NCI-H2107 treated with DMSO at 0.1 percent for 48 hours (cell line): ENCODE data around the gene NES.

Experiments used
- DNase-seq: peaks from one replicate; lab custom pipeline; 2025; ENCODE audit not compliant: unreplicated experiment; lab: John Stamatoyannopoulos, UW

NES gene

DNA sequence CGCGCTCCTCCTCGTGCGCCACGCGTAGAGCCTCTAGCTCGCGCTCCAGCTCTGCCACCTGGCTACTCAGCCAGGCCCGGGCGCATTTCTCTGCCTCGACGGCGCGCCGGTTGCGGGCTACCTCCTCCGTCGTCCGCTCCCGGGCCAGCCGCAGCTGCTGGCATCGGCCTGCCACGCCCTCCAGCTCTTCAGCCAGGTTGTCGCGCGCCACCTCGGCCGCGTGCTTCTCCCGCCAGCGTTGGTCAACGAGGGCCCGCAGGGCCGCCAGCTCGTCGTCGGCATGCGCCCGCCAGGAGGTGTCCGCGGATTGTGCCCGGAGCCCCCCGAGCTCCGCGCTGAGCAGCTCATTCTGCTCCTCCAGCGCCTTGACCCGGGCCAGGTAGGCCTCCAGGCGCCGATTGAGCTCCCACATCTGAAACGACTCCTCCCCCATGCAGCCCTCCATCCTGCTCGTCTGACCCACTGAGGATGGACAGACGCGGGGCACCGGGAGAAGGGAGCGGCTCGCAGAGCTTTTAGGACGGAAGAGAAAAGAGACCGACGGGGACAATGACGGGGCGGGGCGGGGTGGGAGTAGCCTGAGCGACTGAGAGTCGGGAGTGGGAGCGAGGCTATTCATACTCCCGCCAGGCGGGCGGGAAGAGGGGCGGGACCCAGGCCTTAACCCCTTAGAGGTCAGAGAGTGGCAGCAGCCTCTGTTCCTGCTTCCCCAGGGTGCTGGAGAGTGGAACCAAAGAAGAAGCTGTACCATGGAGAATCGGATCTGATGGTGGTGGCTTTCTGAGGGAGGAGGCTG is at the start of gene NES:
NES (minus strand) TSS at position 588 of the 796 bp plus-strand sequence; CDS start at position 445, 143 bp downstream.
- DNase-seq = no peak

GRCh38 chr1:156726549-156727226 is 49.5 kb upstream of the NES start:
- DNase-seq = peak; percentile 63

- DNase-seq = peak; percentile 84
Measured at GRCh38 chr1:156725683-156726280, 48.6 kb upstream of the NES start.

DNA sequence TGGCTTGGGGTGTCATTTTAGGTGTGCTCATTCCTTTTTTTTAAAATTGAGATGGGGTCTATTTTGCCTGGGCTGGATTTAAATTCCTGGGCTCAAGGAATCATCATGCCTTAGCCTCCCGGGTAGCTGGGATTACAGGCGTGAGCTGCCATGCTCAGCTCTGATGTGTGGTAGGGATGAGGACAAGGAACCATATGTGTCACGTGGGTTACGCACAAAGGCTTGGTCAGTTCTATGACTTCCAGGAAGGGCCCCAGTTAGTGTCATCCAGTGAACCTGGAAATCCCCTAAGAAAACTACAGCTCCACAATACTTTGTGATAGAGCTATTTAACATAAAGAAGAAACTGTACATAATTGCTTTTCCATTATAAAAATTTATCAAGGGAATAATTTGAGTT is 44.3 kb upstream of the NES start:
- DNase-seq = no peak

DNA sequence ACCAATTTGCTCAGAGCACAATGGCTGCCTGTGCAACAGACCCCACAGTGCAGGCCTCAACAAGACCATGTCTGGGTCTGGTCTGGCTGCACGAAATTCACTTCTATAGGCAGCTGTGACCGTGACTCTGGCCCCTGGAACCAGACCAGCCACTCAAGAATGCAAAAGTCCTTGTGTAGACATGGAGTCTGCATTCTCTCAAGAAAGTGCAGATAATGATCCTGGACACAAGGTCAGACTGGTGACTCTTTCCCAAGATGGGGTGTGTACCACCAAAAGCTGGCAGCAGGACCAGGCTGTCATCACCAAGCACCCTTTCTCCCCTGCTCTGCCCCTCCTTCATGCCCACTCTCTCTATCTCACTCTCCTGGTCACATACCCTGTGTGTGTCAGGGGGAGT is 43.9 kb upstream of the NES start:
- no peak for DNase-seq

DNA sequence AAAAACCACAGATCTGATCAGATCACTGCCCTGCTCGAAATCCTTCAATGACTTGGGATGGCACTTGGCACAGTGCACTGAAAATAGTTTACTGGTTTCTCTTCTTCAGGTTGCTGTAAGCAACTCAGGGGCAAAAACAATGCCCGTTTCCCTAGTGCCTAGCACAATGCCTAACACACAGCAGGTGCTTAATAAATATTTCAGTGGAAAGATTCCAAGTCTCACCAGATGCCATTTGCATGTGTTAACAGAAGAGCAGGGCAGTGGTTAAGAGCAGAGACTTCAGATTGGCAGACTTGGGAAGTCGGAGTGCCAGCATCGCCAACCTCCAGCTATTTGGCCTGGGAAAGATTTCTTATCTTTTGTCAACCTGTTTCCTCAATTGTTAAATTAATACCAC is 40.1 kb upstream of the NES start:
- no peak for DNase-seq

DNA sequence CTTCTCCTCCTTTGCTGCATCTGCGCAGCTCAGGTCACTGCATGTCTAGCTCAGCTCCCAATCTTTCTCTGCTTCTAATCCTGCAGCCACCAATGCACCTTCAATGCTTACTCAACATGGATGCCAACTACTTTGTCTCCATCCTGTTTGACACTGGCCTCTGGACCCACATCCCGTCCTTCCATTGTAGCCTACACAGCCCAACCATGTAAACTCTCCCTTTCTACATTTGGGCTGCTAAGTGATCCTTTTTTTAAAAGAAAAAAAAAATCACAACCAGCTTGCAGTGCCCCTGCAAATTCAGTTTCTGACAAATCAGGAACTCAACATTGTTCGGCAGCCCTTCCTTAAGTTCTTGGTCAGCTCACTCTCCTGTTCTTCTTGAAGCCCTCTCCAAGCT is 37.6 kb upstream of the NES start:
- no peak for DNase-seq

DNA sequence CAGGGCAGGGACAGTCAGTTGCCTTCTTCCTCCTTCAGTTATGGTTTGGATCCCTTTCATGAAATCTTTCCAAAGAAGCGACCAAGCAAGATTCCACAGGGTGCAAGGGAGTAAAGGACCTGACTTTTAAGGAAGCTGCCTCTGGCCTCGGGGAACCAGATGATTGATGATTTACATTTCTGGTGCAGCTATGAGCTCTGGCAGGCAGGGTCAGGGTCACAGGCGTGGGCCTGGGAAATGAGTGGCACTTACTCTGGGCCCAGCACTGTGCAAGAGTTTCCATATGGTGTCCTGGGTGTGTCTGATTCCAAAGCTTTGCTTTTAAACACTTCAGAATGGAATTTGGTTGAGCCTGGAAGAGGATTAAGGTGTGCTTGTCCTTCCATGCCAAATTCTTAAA is 35.4 kb upstream of the NES start:
- no peak for DNase-seq

- DNase-seq = no peak
Measured at GRCh38 chr1:156711011-156711817, 34.0 kb upstream of the NES start.

- DNase-seq = no peak
Measured at GRCh38 chr1:156709757-156710489, 32.7 kb upstream of the NES start.

- no peak for DNase-seq
Measured at GRCh38 chr1:156709031-156709430, 31.8 kb upstream of the NES start.

- no peak for DNase-seq
Measured at GRCh38 chr1:156708218-156708661, 31.0 kb upstream of the NES start.

- no peak for DNase-seq
Measured at GRCh38 chr1:156707417-156708217, 30.4 kb upstream of the NES start.

DNA sequence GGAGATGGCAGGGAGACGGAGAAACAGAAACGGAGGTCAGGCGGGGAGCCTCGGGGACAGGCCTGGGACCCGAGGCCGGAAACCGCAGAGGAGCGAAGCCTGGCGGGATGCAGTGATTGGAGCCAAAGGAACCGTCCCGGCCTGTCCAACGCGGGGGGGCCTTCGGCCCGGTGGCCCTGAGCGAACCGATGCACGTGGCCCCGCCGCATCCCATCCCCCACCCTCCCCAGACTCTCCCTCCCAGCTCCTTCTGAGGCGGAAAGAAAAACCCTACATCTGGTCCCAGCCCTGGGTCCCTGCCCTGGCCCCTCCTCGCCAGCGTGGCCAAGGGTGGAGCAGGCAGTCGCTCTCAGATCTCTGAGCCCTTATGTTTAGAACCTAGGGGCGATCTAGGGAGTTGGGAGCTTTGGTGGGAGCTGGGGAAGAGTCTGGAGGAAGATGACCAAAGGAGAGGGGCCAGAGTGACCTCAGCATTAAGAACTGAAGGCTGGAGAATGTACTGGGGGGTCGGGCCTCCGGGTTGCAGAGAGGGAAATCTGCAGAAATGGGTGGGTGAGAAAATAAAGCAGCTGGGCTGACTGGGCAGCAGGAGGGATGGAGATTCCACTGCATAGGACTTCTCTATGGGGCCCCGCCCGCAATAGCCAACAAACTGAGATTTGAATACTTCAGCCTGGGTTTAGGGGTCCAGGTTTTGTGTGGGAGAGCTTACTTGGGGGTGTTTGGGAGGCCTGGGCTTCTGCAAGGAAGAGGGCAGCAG is 29.6 kb upstream of the NES start:
- no peak for DNase-seq

DNA sequence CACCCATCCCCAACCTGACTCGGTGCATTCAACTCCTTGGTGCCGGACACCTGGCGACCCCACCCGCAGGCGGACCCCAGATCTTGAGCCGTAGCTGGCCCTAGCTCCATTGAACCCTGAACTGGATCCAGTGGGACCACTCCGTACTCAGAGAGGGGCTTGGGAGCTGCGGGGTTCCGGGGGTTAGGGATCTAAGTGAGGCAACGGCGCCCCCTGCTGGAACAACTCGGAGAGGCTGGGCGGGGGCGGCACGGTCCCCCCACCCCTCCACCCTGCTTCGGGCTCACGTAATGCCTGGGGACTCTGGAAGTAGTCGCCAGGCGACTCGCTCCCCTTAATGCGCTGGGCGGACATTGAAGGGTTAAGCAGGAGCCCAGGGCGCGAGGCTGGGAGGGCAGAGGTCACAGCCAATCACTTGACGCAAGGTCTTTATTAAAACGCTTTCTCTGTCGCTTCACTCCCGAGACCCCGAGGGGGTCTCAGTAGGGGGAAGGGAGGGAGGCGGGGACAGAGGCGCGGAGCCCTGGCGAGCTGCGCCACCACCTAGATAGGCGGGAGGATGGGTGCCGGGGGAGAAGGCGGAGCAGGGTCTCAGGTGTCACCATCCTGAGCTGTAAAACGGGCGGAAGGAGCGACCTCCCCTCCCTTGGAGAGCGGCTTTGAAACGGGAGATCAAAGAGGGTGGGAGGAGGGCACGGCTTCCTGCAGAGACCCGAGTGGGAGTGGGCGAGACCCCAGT is 28.9 kb upstream of the NES start:
- peak; percentile 74 for DNase-seq

- no peak for DNase-seq
Measured at GRCh38 chr1:156705321-156705917, 28.2 kb upstream of the NES start, which contains the start of gene CRABP2. Gene CRABP2 (minus strand): TSS chr1:156705583. CDS start chr1:156705446, 137 bp downstream.

DNA sequence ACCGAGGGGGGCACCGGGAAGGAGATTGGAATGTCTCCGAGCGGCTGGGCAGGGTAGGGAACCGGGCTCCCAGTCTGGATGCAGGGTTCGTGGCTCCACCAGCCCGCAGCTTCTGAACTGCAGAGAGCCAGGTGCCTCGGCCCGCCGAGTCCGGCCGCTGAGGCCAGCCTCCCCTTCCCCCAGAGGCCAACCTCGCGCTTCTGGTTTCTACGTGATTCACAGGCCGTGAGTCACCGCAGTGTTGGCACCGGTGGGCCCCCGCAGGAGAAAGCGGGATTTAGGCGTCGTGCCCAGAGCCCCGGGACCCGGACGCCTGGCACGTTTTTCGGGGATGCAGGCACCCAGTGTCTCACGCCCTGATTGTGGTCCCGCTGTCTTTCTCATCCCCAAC is 27.7 kb upstream of the NES start:
- no peak for DNase-seq

GRCh38 chr1:156704166-156704711 is 27.0 kb upstream of the NES start:
- no peak for DNase-seq
